IPS DF 19.7 (cell line): ENCODE data around the gene RIPK4.
"Not testable (repeated sequence)": the region's sequence is repeated elsewhere in the genome, so short reads cannot be mapped to it uniquely, and the experiment has no call there.

Experiments used
- DNase-seq: peaks from one replicate; pipeline ENCODE4 v3.0.0-alpha.2; 2013; ENCODE audit warnings: low read depth, low spot score

RIPK4 gene

GRCh38 chr21:41795726-41796125, 28.9 kb upstream of the RIPK4 start:
- no peak for DNase-seq

- no peak for DNase-seq
Measured at GRCh38 chr21:41794600-41794999, 27.7 kb upstream of the RIPK4 start.

GRCh38 chr21:41792711-41793110, 25.9 kb upstream of the RIPK4 start:
- DNase-seq = no peak

GRCh38 chr21:41786509-41786987, 19.7 kb upstream of the RIPK4 start:
- DNase-seq = no peak

- not testable (repeated sequence) for DNase-seq
Measured at GRCh38 chr21:41785262-41785661, 18.4 kb upstream of the RIPK4 start.

- no peak for DNase-seq
Measured at GRCh38 chr21:41784456-41785102, 17.7 kb upstream of the RIPK4 start.

- DNase-seq = no peak
Measured at GRCh38 chr21:41783476-41784180, 16.8 kb upstream of the RIPK4 start.

- no peak for DNase-seq
Measured at GRCh38 chr21:41781050-41781410, 14.2 kb upstream of the RIPK4 start.

GRCh38 chr21:41780337-41781049, 13.6 kb upstream of the RIPK4 start:
- DNase-seq = no peak

- no peak for DNase-seq
Measured at GRCh38 chr21:41779659-41780058, 12.8 kb upstream of the RIPK4 start.

- no peak for DNase-seq
Measured at GRCh38 chr21:41778930-41779600, 12.2 kb upstream of the RIPK4 start.

GRCh38 chr21:41777951-41778815, 11.3 kb upstream of the RIPK4 start:
- peak; percentile 72 for DNase-seq

- no peak for DNase-seq
Measured at GRCh38 chr21:41776778-41777177, 9.9 kb upstream of the RIPK4 start.

- no peak for DNase-seq
Measured at GRCh38 chr21:41775149-41775472, 8.3 kb upstream of the RIPK4 start.

- no peak for DNase-seq
Measured at GRCh38 chr21:41774467-41775148, 7.8 kb upstream of the RIPK4 start.

GRCh38 chr21:41772351-41773080, 5.7 kb upstream of the RIPK4 start:
- DNase-seq = no peak

GRCh38 chr21:41771625-41771945, 4.7 kb upstream of the RIPK4 start:
- no peak for DNase-seq

GRCh38 chr21:41770901-41771624, 4.2 kb upstream of the RIPK4 start:
- DNase-seq = no peak

- no peak for DNase-seq
Measured at GRCh38 chr21:41769933-41770332, 3.1 kb upstream of the RIPK4 start.

GRCh38 chr21:41769521-41769920, 2.7 kb upstream of the RIPK4 start:
- no peak for DNase-seq
